GM12878 (cell line): ENCODE results near the gene AMOTL1. TPM values are rescaled to one million over a fixed set of nuclear protein-coding genes. Genes with fewer than 3 reads are reported as not detected.

ENCODE experiments used
- ATAC-seq: fragments of 200-7000 bp; cut with Tn5 transposase; 3 replicates; pipeline ENCODE4 v1.9.1; 2020; ENCODE audit warnings: mild to moderate bottlenecking, moderate library complexity
- BruUV-seq: library from RNA; stranded (reverse); fragments of 400-500 nt; replicated peaks from 2 replicates; lab custom pipeline; 2021; lab: Mats Ljungman, UMichigan
- CTCF ChIA-PET: fragments of 300-600 bp; sonication (Branson Sonifier 250); formaldehyde crosslinking; extraction: SDS; loops from one replicate; lab custom pipeline; 2021; ENCODE audit warnings: inconsistent platforms; lab: Yijun Ruan, JAX
- POLR2A ChIA-PET: fragments of 350-600 bp; formaldehyde crosslinking; extraction: SDS; loops from one replicate; lab custom pipeline; 2021; ENCODE audit warnings: inconsistent platforms; lab: Charles Lee
- RAD21 ChIA-PET: fragments of 300-600 bp; sonication (Branson Sonifier 250); formaldehyde crosslinking; loops from one replicate; lab custom pipeline; 2023; ENCODE audit warnings: antibody characterized with exemption; ENCODE audit not compliant: unreplicated experiment; lab: Charles Lee
- SMC1A ChIA-PET: fragments of 300-600 bp; sonication (Branson Sonifier 250); formaldehyde crosslinking; loops from one replicate; lab custom pipeline; 2023; ENCODE audit not compliant: unreplicated experiment, uncharacterized antibody; lab: Charles Lee
- DNase-seq: peaks from one replicate; pipeline ENCODE4 v3.0.0-alpha.2; 2011; ENCODE audit warnings: low read depth, low spot score
- FAIRE-seq: peaks from 3 replicates; lab custom pipeline; 2011; peaks lifted over from hg19 to GRCh38; lab: Jason Lieb, UNC
- H2AFZ ChIP-seq: 2 replicates; pipeline ENCODE4 v1.6.0; 2011; ENCODE audit warnings: low read depth, low read length, control low read depth; ENCODE audit not compliant: control insufficient read depth
- H3K27ac ChIP-seq: 2 replicates; pipeline ENCODE4 v1.5.1; 2011; ENCODE audit warnings: control low read depth; ENCODE audit not compliant: control insufficient read depth, insufficient read depth
- H3K27me3 ChIP-seq, 2 experiments: replicated peaks in 1 of 2; 2 replicates each; pipeline versions ENCODE4 v1.6.0 to v1.6.1; 2011; ENCODE audit warnings: low read length in 1 of 2; ENCODE audit not compliant: control insufficient read depth in 2 of 2, insufficient read depth in 2 of 2
- H3K36me3 ChIP-seq, 2 experiments: 2 replicates each; pipeline ENCODE4 v1.5.1; 2011; ENCODE audit warnings: low read length in 1 of 2; ENCODE audit not compliant: control insufficient read depth in 2 of 2, insufficient read depth in 2 of 2
- H3K4me1 ChIP-seq: 2 replicates; pipeline ENCODE4 v1.6.1; 2011; ENCODE audit warnings: mild to moderate bottlenecking, low read length, moderate library complexity, mixed read lengths; ENCODE audit not compliant: control insufficient read depth, insufficient read depth
- H3K4me2 ChIP-seq: 2 replicates; pipeline ENCODE4 v1.6.0; 2011; ENCODE audit warnings: control low read depth; ENCODE audit not compliant: control insufficient read depth, insufficient read depth
- H3K4me3 ChIP-seq: fragments of 200-600 bp; sonication (generic); 2 replicates; pipeline ENCODE4 v1.5.1; 2016
- H3K79me2 ChIP-seq: 2 replicates; pipeline ENCODE4 v1.6.0; 2011; ENCODE audit warnings: low read length; ENCODE audit not compliant: control insufficient read depth, insufficient read depth
- H3K9ac ChIP-seq: 2 replicates; pipeline ENCODE4 v1.8.0; 2011; ENCODE audit warnings: low read length, control low read depth, mixed read lengths; ENCODE audit not compliant: control insufficient read depth, insufficient read depth
- H3K9me3 ChIP-seq: replicated peaks from 3 replicates; pipeline ENCODE4 v1.5.1; 2011; ENCODE audit warnings: mild to moderate bottlenecking, low read length; ENCODE audit not compliant: control insufficient read depth, insufficient read depth
- H4K20me1 ChIP-seq: 2 replicates; pipeline ENCODE4 v1.6.0; 2011; ENCODE audit not compliant: control insufficient read depth, insufficient read depth
- EGR1 ChIP-seq, 2 experiments: IDR thresholded peaks; 1 replicate in 1 of 2; 2 replicates in 1 of 2; pipeline ENCODE4 v1.6.1; 2011 to 2012; ENCODE audit warnings: low read depth in 2 of 2, low read length in 2 of 2, borderline replicate concordance in 1 of 2, mild to moderate bottlenecking in 1 of 2, moderate library complexity in 1 of 2
- MLLT1 ChIP-seq: fragments of 450-650 bp; IDR thresholded peaks from 2 replicates; pipeline ENCODE4 v1.6.1; 2016; ENCODE audit warnings: mild to moderate bottlenecking
- MYB ChIP-seq: fragments of 150-350 bp; IDR thresholded peaks from 2 replicates; pipeline ENCODE4 v1.6.1; 2014; ENCODE audit warnings: mild to moderate bottlenecking, low read depth, low read length, borderline replicate concordance
- POLR2AphosphoS2 ChIP-seq: IDR thresholded peaks from 2 replicates; pipeline ENCODE4 v1.6.1; 2011; ENCODE audit warnings: low read depth, mild to moderate bottlenecking, low read length, improper control_type of control experiment, moderate library complexity
- RB1 ChIP-seq: fragments of 450-650 bp; formaldehyde crosslinking; IDR thresholded peaks from 2 replicates; pipeline ENCODE4 v1.6.1; 2017; ENCODE audit warnings: mild to moderate bottlenecking, borderline replicate concordance
- RBBP5 ChIP-seq: fragments of 200-600 bp; sonication (generic); conservative IDR thresholded peaks from 2 replicates; pipeline ENCODE4 v1.6.1; 2016
- SIN3A ChIP-seq: IDR thresholded peaks from 2 replicates; pipeline ENCODE4 v1.6.1; 2012; ENCODE audit warnings: low read depth, low read length, improper control_type of control experiment
- TBL1XR1 ChIP-seq: IDR thresholded peaks from 2 replicates; pipeline ENCODE4 v1.6.1; 2012; ENCODE audit warnings: low read depth, low read length, improper control_type of control experiment
- ZBED1 ChIP-seq: IDR thresholded peaks from 2 replicates; pipeline ENCODE4 v1.6.1; 2016; ENCODE audit warnings: borderline replicate concordance
- ZBTB40 ChIP-seq: fragments of 450-650 bp; IDR thresholded peaks from 2 replicates; pipeline ENCODE4 v1.6.1; 2016; ENCODE audit warnings: mild to moderate bottlenecking, moderate library complexity, borderline replicate concordance
- ZNF217 ChIP-seq: fragments of 450-650 bp; IDR thresholded peaks from 2 replicates; pipeline ENCODE4 v1.6.1; 2017; ENCODE audit warnings: antibody characterized with exemption, mild to moderate bottlenecking
- ZNF384 ChIP-seq: IDR thresholded peaks from 2 replicates; pipeline ENCODE4 v1.6.1; 2012; ENCODE audit warnings: low read depth, mild to moderate bottlenecking, low read length, improper control_type of control experiment, borderline replicate concordance
- WGBS: methylation state at CpG from one replicate; pipeline ENCODE4 v1.1.6; 2016; ENCODE audit warnings: low lambda C conversion rate; ENCODE audit not compliant: insufficient replicate concordance, insufficient coverage; ENCODE audit errors: missing lambda C conversion rate; 5-methylcytosine and 5-hydroxymethylcytosine counted together
- in situ Hi-C: fragments of 300-500 bp; cut with MboI; formaldehyde crosslinking; loops from 9 replicates; pipeline ENCODE4 v1.14.3; 2018; ENCODE audit warnings: mixed read lengths
- intact Hi-C: fragments of 100-400 bp; cut with micrococcal nuclease; formaldehyde crosslinking; loops from one replicate; pipeline ENCODE4 v1.14.2; 2022; ENCODE audit not compliant: unreplicated experiment
- polyA plus RNA-seq, 11 experiments: library from polyadenylated mRNA; depleted of rRNA in 4 of 11; unstranded in 6 of 11; stranded (reverse) in 5 of 11; fragments of >200 nt; fragmentation: Nextera tagmentation in 4 of 11; fragmentation: Illumina TruSeq in 1 of 11; extraction: Ambion mirVana in 4 of 11; extraction: Trizol in 1 of 11; gene quantifications; 1 replicate in 1 of 11; 2 replicates in 10 of 11; pipeline versions ENCODE4 v1.2.1 to v1.2.3, GENCODE V29; 2011 to 2016; ENCODE audit warnings: inconsistent platforms in 2 of 11, missing spikeins in 2 of 11, low read depth in 1 of 11
- total RNA-seq, 4 experiments: library from RNA; depleted of rRNA in 3 of 4; stranded (reverse); fragments of >200 nt in 3 of 4; fragmentation: Illumina TruSeq in 1 of 4; extraction: Trizol in 1 of 4; gene quantifications; 2 replicates each; pipeline versions ENCODE4 v1.2.1 to v1.2.3, GENCODE V29; 2013 to 2021

The AMOTL1 gene
- total and polyA plus RNA-seq, 10 of the 15 experiments (the other 5 are each of a cell fraction or from before 2014, with no cell fraction given) = under 0.01 to 0.41 (median 0.01) TPM; not detected in 7

DNA sequence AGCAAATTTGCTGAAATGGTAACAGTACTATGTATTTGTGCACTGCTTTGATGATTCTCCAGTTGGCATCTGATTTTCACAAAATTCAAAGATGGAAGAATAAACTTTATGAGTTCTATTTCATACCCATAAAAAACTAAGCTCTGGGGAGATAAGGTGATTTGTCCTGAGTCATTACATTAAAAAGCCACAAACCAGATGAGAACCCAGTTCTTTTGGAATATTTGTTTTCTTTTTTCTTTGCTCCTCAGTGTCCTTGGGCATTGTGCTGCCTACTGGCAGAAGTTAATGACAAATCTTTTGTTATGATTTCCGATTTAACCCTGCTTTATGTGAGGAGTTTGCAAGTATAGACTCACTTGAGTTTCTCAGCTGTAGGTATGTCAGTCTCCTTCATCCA, 45.4 kb upstream of the AMOTL1 start:
- BruUV-seq = no TSS peak
- H3K36me3 ChIP-seq = no peaks in the 10 kb centered on the region
- ATAC-seq (no peak), DNase-seq (no peak)
- in situ Hi-C loops = no loop called here
- TF ChIP-seq MYB (no peak), RBBP5 (no peak), MLLT1 (no peak), ZBED1 (no peak), ZBTB40 (no peak), POLR2AphosphoS2 (no peak), TBL1XR1 (no peak), EGR1 (IDR thresholded peaks at IDR 0.05; ENCODE audit: borderline replicate concordance in 1 of 2, low read depth in 2 of 2, low read length in 2 of 2) (no peak), ZNF217 (no peak), SIN3A (no peak), RB1 (no peak), ZNF384 (no peak)
- TF ChIP-seq, all 136 proteins: peak for 0
- H4K20me1 ChIP-seq = no peaks in the 10 kb centered on the region
- H3K4me2 ChIP-seq = no peak overlapping the region
- ChIA-PET RAD21 (no interaction called here), POLR2A (no interaction called here), SMC1A (no interaction called here), CTCF (no interaction called here)
- no peaks in the 10 kb centered on the region for H3K79me2 ChIP-seq
- H3K27me3 ChIP-seq = peaks cover 0 to 3% of the 10 kb centered on the region in 2 experiments; a peak in 1 of 4 replicates
- no peak overlapping the region for H3K27ac ChIP-seq
- FAIRE-seq = no peak
- intact Hi-C loops = no loop called here
- WGBS = 0% methylated on average over 1 of the region's 1 CpG
- H3K4me3 ChIP-seq = no peak overlapping the region
- no peak overlapping the region for H2AFZ ChIP-seq
- no peaks in the 10 kb centered on the region for H3K9me3 ChIP-seq
- H3K9ac ChIP-seq = no peak overlapping the region
- no peaks in the 10 kb centered on the region for H3K4me1 ChIP-seq
